SK-N-SH (cell line): ENCODE data around the gene ZNF521.

Experiments used
- ELF1 ChIP-seq: IDR thresholded peaks from 2 replicates; pipeline ENCODE4 v1.4.0; 2012
- RCOR1 ChIP-seq: fragments of 150-350 bp; IDR thresholded peaks from 2 replicates; pipeline ENCODE4 v1.6.1; 2017; ENCODE audit warnings: antibody characterized with exemption, low read length
- TF ChIP-seq, protein P1 (sequence below): IDR thresholded peaks from 2 replicates; pipeline ENCODE4 v1.6.1; 2012; ENCODE audit warnings: mild to moderate bottlenecking, low read depth, low read length, moderate library complexity
- TF ChIP-seq, protein P2 (sequence below): IDR thresholded peaks from 2 replicates; pipeline ENCODE4 v1.4.0; 2012; ENCODE audit warnings: low read depth, borderline replicate concordance
- TF ChIP-seq, protein P3 (sequence below): fragments of 200-600 bp; sonication (generic); IDR thresholded peaks from 2 replicates; pipeline ENCODE4 v1.6.1; 2017; ENCODE audit warnings: antibody characterized with exemption, mild to moderate bottlenecking, moderate library complexity

DNA sequence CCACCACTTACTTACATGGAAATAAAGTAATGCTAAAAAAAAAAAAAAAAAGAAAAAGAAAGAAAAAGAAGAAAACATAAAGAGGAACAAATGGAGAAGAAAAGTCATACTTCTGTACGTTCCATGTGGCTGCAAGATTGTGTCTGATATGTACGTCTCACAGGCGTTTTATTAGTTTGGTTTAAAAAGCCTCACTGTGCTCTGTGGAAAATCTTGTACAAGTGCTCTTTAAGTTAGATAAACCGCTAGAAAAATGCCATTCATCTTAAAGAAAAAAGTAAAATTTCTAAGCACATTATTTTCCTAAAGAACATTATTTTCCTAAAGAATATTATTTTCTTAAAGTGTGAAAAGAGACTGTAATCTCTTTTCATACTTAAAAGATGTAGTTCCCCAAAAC is 165.1 kb downstream of the ZNF521 start:
- TF ChIP-seq, protein P1, sequence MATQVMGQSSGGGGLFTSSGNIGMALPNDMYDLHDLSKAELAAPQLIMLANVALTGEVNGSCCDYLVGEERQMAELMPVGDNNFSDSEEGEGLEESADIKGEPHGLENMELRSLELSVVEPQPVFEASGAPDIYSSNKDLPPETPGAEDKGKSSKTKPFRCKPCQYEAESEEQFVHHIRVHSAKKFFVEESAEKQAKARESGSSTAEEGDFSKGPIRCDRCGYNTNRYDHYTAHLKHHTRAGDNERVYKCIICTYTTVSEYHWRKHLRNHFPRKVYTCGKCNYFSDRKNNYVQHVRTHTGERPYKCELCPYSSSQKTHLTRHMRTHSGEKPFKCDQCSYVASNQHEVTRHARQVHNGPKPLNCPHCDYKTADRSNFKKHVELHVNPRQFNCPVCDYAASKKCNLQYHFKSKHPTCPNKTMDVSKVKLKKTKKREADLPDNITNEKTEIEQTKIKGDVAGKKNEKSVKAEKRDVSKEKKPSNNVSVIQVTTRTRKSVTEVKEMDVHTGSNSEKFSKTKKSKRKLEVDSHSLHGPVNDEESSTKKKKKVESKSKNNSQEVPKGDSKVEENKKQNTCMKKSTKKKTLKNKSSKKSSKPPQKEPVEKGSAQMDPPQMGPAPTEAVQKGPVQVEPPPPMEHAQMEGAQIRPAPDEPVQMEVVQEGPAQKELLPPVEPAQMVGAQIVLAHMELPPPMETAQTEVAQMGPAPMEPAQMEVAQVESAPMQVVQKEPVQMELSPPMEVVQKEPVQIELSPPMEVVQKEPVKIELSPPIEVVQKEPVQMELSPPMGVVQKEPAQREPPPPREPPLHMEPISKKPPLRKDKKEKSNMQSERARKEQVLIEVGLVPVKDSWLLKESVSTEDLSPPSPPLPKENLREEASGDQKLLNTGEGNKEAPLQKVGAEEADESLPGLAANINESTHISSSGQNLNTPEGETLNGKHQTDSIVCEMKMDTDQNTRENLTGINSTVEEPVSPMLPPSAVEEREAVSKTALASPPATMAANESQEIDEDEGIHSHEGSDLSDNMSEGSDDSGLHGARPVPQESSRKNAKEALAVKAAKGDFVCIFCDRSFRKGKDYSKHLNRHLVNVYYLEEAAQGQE: no peak
- no peak for TF ChIP-seq RCOR1
- TF ChIP-seq, protein P2, sequence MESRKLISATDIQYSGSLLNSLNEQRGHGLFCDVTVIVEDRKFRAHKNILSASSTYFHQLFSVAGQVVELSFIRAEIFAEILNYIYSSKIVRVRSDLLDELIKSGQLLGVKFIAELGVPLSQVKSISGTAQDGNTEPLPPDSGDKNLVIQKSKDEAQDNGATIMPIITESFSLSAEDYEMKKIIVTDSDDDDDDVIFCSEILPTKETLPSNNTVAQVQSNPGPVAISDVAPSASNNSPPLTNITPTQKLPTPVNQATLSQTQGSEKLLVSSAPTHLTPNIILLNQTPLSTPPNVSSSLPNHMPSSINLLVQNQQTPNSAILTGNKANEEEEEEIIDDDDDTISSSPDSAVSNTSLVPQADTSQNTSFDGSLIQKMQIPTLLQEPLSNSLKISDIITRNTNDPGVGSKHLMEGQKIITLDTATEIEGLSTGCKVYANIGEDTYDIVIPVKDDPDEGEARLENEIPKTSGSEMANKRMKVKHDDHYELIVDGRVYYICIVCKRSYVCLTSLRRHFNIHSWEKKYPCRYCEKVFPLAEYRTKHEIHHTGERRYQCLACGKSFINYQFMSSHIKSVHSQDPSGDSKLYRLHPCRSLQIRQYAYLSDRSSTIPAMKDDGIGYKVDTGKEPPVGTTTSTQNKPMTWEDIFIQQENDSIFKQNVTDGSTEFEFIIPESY: no peak
- TF ChIP-seq, protein P3, sequence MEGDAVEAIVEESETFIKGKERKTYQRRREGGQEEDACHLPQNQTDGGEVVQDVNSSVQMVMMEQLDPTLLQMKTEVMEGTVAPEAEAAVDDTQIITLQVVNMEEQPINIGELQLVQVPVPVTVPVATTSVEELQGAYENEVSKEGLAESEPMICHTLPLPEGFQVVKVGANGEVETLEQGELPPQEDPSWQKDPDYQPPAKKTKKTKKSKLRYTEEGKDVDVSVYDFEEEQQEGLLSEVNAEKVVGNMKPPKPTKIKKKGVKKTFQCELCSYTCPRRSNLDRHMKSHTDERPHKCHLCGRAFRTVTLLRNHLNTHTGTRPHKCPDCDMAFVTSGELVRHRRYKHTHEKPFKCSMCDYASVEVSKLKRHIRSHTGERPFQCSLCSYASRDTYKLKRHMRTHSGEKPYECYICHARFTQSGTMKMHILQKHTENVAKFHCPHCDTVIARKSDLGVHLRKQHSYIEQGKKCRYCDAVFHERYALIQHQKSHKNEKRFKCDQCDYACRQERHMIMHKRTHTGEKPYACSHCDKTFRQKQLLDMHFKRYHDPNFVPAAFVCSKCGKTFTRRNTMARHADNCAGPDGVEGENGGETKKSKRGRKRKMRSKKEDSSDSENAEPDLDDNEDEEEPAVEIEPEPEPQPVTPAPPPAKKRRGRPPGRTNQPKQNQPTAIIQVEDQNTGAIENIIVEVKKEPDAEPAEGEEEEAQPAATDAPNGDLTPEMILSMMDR: no peak
- no peak for TF ChIP-seq ELF1
